HG03066 (cell line): ENCODE measurements around the gene PAGR1.
"Not testable (repeated sequence)": the region's sequence is repeated elsewhere in the genome, so short reads cannot be mapped to it uniquely, and the experiment has no call there.

Source experiments
- ATAC-seq: cut with Tn5 transposase; IDR thresholded peaks from one replicate; pipeline ENCODE4 v1.9.1; 2021; ENCODE audit warnings: low read depth; ENCODE audit not compliant: unreplicated experiment

The PAGR1 gene

DNA sequence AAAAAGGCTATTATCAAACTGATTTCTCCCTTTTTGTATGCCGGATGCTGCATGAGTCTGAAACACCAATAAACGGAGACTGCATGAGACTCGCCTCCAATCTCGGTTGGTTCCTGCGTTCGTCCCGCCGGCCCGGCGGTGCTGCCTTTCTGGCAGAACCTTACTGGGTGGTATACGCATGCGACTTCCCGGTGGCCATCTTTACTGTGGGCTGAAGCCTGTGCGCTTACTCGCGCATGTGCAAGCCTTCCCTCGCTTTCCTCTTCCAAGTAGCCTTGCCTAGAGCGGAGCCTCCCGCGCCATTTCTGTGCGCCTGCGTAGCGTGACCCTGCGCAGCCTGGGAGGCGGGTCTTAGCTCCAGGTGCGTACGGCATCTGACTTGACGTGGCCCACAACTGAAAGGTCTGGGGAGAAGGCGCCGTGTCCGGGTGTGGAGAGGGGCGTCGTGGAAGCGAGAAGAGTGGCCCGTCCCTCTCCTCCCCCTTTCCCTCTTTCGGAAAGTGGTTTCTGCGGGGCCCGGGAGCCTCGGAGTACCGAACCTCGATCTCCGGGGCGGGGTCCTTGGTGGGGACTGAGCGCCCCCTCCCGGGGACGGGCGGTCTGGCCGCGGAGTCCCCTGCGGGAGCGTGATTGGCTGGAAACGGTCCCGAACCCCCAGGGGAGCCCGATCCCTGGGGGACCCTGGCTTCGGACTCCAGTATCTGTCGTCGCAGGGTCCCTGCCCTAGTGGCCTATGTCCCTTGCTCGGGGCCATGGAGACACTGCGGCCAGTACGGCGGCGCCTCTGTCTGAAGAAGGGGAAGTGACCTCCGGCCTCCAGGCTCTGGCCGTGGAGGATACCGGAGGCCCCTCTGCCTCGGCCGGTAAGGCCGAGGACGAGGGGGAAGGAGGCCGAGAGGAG is at the start of gene PAGR1:
TSS of gene PAGR1 (plus strand) at position 360 of the 901 bp plus-strand sequence. CDS start at position 734, 374 bp downstream.
- peak; percentile 51 for ATAC-seq

- no peak for ATAC-seq
Measured at GRCh38 chr16:29766571-29766970, 49.4 kb upstream of the PAGR1 start.

GRCh38 chr16:29767062-29767461 is 48.9 kb upstream of the PAGR1 start:
- no peak for ATAC-seq

GRCh38 chr16:29769507-29769906 is 46.4 kb upstream of the PAGR1 start:
- no peak for ATAC-seq

- no peak for ATAC-seq
Measured at GRCh38 chr16:29770250-29770929, 45.6 kb upstream of the PAGR1 start.

GRCh38 chr16:29772330-29772729 is 43.6 kb upstream of the PAGR1 start:
- ATAC-seq, result not testable (repeated sequence)

- ATAC-seq, result no peak
Measured at GRCh38 chr16:29774730-29775129, 41.2 kb upstream of the PAGR1 start.

DNA sequence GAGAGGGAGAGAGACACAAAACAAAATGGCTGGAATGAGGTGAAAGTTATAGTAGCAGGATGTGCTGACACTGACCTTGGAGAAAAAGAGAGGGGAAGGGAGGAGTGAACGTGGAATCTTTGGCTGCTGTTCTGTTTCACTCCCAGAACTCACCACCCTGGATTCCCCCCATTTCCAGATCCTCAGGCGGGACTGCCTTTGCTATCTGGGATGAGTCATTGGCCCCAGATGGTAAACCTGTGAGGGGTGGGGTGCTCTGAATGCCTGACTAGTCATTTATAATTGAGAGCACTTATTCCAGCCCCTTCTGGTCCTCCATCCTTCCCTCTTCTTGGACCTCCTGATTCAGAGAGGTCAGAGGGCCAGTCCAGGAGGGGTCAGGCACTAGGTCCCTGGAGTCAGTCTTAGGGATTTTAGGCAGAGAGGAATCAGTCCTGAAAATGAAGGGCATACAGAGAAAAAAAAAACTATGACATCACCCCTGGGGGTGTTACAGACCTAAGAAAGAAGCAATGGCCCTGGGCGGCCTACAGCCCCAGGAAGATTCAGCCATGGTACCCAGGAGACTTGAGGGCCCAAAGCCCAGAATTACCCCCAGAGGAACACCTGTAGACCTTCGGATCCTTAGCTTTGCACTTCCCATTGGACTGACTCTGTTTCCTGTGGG is 40.1 kb upstream of the PAGR1 start:
- no peak for ATAC-seq

DNA sequence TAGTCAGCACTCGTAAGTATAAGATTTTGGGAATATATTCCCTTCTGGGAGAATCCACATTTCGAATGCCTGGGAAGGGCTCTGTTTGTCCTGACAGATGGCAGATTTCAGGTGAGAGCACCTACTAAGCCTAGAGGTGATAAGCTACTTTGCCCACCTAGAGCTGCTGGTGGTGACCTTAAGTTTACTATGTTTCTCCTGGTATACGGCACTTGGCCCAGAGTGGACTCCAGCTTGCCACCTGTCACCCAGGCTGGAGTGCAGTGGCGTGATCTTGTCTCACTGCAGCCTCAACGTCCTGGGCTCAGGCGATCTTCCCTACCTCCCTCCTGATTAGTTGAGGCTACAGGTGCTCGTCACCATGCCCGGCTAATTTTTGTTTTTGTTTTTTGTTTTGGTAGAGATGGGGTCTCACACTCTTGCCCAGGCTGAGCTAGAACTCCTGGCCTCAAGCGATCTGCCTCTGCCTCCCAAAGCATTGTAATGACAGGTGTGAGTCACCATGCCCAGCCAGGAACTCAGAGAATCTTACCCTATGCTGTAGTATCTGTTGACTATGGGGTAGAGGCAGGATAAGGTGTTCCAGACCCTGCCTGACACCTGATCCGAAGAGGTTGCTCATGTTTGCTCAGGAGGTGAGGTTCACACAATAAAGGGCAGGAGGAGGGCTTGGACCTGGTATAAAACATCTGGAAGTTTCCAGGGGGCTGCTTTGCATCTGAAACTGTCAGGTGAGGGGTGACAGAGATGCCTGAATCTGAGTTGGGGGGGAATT is 38.2 kb upstream of the PAGR1 start, which contains the start of gene ZG16:
TSS of gene ZG16 (plus strand) at position 681 of the 775 bp plus-strand sequence. CDS start 1,011 bp downstream, outside the sequence.
- no peak for ATAC-seq

GRCh38 chr16:29779474-29779873 is 36.5 kb upstream of the PAGR1 start:
- no peak for ATAC-seq

DNA sequence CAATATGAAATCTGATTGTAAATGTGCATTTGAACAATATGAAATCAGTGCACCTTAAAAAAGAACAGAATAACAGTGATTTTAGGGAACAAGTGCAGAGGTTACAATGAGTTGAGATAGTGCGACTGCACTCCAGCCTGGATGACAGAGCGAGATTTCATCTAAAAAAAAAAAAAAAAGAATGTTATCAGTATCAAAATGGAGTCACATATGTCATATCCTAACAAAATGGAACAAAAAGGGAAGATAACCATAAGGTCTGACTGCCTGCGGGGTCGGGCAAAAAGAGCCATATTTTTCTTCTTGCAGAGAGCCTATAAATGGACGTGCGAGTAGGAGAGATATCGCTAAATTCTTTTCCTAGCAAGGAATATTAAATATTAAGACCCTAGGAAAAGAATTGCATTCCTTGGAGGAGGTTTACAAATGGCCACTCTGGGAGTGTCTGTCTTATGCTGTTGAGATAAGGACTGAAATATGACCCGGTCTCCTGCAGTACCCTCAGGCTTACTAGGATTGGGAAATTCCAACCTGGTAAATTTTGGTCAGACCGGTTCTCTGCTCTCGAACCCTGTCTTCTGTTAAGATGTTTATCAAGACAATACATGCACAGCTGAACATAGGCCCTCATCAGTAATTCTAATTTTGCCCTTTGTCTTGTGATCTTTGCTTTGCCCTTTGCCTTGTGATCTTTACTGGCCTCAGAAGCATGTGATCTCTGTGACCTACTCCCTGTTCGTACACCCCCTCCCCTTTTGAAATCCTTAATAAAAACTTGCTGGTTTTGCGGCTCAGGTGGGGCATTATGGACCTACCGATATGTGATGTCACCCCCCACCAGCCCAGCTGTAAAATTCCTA is 32.6 kb upstream of the PAGR1 start:
- not testable (repeated sequence) for ATAC-seq

- no peak for ATAC-seq
Measured at GRCh38 chr16:29784157-29784556, 31.8 kb upstream of the PAGR1 start.

DNA sequence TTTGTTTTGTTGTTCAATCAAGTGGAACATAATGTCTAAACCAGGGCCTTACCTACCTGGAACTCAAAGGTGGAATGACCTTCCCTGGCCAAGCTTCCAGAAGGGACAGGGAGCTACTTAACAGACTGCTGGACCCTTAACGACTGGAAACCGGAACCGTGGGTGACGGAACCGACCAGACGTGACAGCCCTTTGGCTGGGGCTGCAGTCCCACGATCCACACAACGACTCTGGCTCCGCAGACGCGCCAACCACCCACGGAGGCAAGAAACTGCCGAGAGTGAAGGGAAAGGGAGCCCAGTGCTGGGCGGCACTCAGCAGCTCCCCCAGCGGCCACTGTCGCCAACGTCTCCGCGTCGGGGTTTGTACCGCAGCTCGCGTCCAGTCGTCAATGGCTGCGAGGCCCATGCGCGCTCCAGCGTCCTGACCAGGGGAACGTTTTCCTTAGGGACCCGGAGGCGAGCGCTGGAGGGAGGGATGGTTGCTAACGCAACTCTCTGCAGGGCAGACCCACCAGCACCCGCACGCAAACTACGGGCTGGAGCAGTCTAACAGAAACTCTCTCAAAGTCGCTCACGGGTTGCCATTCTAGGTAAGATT is 31.0 kb upstream of the PAGR1 start:
- no peak for ATAC-seq

- ATAC-seq, result not testable (repeated sequence)
Measured at GRCh38 chr16:29787155-29787554, 28.8 kb upstream of the PAGR1 start.

DNA sequence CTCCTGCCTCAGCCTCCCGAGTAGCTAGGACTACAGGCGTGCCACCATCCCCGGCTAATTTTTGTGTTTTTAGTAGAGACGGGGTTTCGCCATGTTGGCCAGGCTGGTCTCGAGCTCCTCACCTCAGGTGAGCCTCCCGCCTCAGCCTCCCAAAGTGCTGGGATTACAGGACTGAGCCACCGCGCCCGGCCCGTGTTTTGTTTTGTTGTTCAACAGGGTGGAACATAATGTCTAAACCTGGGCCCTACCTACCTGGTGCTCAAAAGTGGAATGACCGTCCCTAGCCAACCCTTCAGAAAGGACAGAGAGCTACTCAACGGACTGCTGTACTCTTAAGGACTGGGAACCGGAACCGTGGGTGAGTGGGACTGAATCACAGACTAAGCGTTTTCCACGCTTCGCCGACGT is 26.2 kb upstream of the PAGR1 start:
- no peak for ATAC-seq

DNA sequence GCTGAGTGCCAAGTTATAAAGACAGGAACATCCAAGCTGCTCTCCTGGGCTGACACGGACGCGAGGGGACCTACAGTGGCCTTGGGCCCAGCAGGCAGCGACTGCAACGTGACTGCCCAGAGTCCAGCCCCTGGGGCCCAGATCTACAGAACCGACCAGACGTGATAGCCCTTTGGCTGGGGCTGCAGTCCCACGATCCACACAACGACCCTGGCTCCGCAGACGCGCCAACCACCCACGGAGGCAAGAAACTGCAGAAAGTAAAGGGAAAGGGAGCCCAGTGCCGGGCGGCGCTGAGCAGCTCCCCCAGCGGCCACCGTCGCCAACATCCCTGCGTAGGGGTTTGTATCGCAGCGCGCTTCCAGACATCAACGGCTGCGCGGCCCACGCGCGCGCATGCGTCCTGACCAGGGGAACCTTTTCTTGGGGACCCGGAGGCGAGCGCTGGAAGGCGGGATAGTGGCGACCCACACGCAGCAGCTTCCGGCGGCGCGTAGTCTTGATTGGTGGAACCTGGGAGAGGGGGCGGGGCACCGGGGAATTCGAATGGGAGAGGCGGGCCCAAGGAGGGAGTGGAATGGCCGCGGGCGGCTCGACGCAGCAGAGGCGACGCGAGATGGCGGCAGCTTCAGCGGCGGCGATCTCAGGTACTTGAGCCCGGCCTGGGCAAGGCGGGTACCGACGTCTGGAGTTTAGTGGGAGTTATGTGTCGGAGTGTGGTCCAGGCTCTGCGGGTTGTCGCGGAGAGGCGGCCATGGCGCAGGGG is 25.6 kb upstream of the PAGR1 start, which contains the start of gene KIF22:
TSS of gene KIF22 (plus strand) at position 569 of the 766 bp plus-strand sequence. CDS start at position 578, 9 bp downstream.
- ATAC-seq, result peak; percentile 92

- ATAC-seq, result no peak
Measured at GRCh38 chr16:29790949-29791844, 24.8 kb upstream of the PAGR1 start.
